RWPE2 (cell line): Measurements from ENCODE around the gene PAK2.

ENCODE experiments used
- ATAC-seq: fragments of 200-7000 bp; cut with Tn5 transposase; 3 replicates; pipeline ENCODE4 v1.9.1; 2021; ENCODE audit warnings: low read depth
- DNase-seq: peaks from one replicate; pipeline ENCODE4 v3.0.0-alpha.2; 2020; ENCODE audit warnings: low spot score
- H3K27ac ChIP-seq: fragments of 450-650 bp; 2 replicates; pipeline ENCODE4 v1.5.1; 2017; ENCODE audit warnings: mild to moderate bottlenecking; ENCODE audit not compliant: poor library complexity, severe bottlenecking
- H3K27me3 ChIP-seq: fragments of 250-450 bp; sonication (Bioruptor Pico); 2 replicates; pipeline ENCODE4 v1.5.1; 2021; ENCODE audit warnings: mild to moderate bottlenecking, moderate library complexity; ENCODE audit not compliant: insufficient read depth, poor library complexity, severe bottlenecking
- H3K36me3 ChIP-seq: fragments of 250-450 bp; sonication (Bioruptor Pico); 2 replicates; pipeline ENCODE4 v1.5.1; 2020; ENCODE audit warnings: low read depth, mild to moderate bottlenecking, moderate library complexity
- H3K4me1 ChIP-seq: fragments of 250-450 bp; sonication (Bioruptor Pico); 2 replicates; pipeline ENCODE4 v1.5.1; 2021; ENCODE audit warnings: mild to moderate bottlenecking, moderate library complexity; ENCODE audit not compliant: insufficient read depth, poor library complexity, severe bottlenecking
- H3K4me3 ChIP-seq: fragments of 250-450 bp; sonication (Bioruptor Pico); 2 replicates; pipeline ENCODE4 v1.5.1; 2021; ENCODE audit warnings: mild to moderate bottlenecking, moderate library complexity; ENCODE audit not compliant: severe bottlenecking
- H3K9me3 ChIP-seq: fragments of 250-450 bp; sonication (Bioruptor Pico); 2 replicates; pipeline ENCODE4 v1.5.1; 2021; ENCODE audit warnings: mild to moderate bottlenecking, moderate library complexity; ENCODE audit not compliant: severe bottlenecking
- CTCF ChIP-seq: fragments of 450-650 bp; IDR thresholded peaks from one replicate; pipeline ENCODE4 v1.5.1; 2017; ENCODE audit warnings: mild to moderate bottlenecking, moderate library complexity; ENCODE audit not compliant: poor library complexity, severe bottlenecking

Gene PAK2

GRCh38 chr3:196757876-196758739 lies 18.5 kb downstream of the PAK2 start:
- peaks cover 4% of the 10 kb centered on the region for H3K4me1 ChIP-seq
- peaks cover 9% of the 10 kb centered on the region for H3K9me3 ChIP-seq
- no peak overlapping the region for H3K4me3 ChIP-seq
- DNase-seq (no peak), ATAC-seq (peak; percentile 61)
- no peak overlapping the region for H3K27ac ChIP-seq
- TF ChIP-seq CTCF: no peak
- H3K27me3 ChIP-seq: no peaks in the 10 kb centered on the region
- H3K36me3 ChIP-seq: peaks cover 26% of the 10 kb centered on the region

GRCh38 chr3:196763179-196763578 lies 23.5 kb downstream of the PAK2 start:
- Histone ChIP-seq H3K4me3 (no peak overlapping the region), H3K9me3 (no peaks in the 10 kb centered on the region), H3K36me3 (peaks cover 8% of the 10 kb centered on the region), H3K27ac (no peak overlapping the region), H3K27me3 (no peaks in the 10 kb centered on the region), H3K4me1 (no peaks in the 10 kb centered on the region)
- no peak for TF ChIP-seq CTCF
- no peak for ATAC-seq
- no peak for DNase-seq

GRCh38 chr3:196765454-196765853 lies 25.8 kb downstream of the PAK2 start:
- Histone ChIP-seq H3K27me3 (no peaks in the 10 kb centered on the region), H3K9me3 (no peaks in the 10 kb centered on the region), H3K36me3 (peaks cover 15% of the 10 kb centered on the region), H3K27ac (no peak overlapping the region), H3K4me1 (no peaks in the 10 kb centered on the region), H3K4me3 (no peak overlapping the region)
- no peak for TF ChIP-seq CTCF
- ATAC-seq (no peak), DNase-seq (no peak)

- Histone ChIP-seq H3K27me3 (no peaks in the 10 kb centered on the region), H3K36me3 (peaks cover 14% of the 10 kb centered on the region), H3K4me3 (no peak overlapping the region), H3K4me1 (peaks cover 19% of the 10 kb centered on the region), H3K27ac (no peak overlapping the region), H3K9me3 (no peaks in the 10 kb centered on the region)
- TF ChIP-seq CTCF: no peak
- DNase-seq (no peak), ATAC-seq (no peak)
These were observed 31.4 kb downstream of the PAK2 start for GRCh38 chr3:196771067-196771466.

- H3K9me3 ChIP-seq: no peaks in the 10 kb centered on the region
- H3K36me3 ChIP-seq: peaks cover 12% of the 10 kb centered on the region
- DNase-seq (no peak), ATAC-seq (no peak)
- H3K4me1 ChIP-seq: peaks cover 19% of the 10 kb centered on the region
- no peak overlapping the region for H3K4me3 ChIP-seq
- H3K27ac ChIP-seq: no peak overlapping the region
- no peak for TF ChIP-seq CTCF
- H3K27me3 ChIP-seq: no peaks in the 10 kb centered on the region
These were observed 32.4 kb downstream of the PAK2 start for GRCh38 chr3:196772102-196772501.
